CD4-positive, alpha-beta T cell (primary cell): ENCODE results near the gene ARMH4. TPM values are rescaled to one million over a fixed set of nuclear protein-coding genes. Genes with fewer than 3 reads are reported as not detected.

Source experiments
- ATAC-seq: fragments of 200-7000 bp; cut with Tn5 transposase; one replicate; pipeline ENCODE4 v1.10.0; 2022; ENCODE audit warnings: mild to moderate bottlenecking; ENCODE audit not compliant: poor library complexity
- CTCF ChIA-PET: fragments of 350-600 bp; sonication (Branson Sonifier 250); formaldehyde crosslinking; loops from one replicate; lab custom pipeline; 2021; ENCODE audit warnings: antibody characterized with exemption, inconsistent platforms; lab: Charles Lee
- POLR2A ChIA-PET: fragments of 350-600 bp; sonication (Branson Sonifier 250); formaldehyde crosslinking; loops from one replicate; lab custom pipeline; 2021; ENCODE audit warnings: antibody characterized with exemption, inconsistent platforms; lab: Charles Lee
- DNase-seq, 14 experiments: peaks; one replicate each; pipeline ENCODE4 v3.0.0-alpha.2; 2013 to 2020; ENCODE audit warnings: mixed read lengths in 2 of 14
- H3K27ac ChIP-seq, 2 donors: one replicate each; pipeline versions ENCODE4 v1.5.1 to v1.7.0; 2013; ENCODE audit warnings: low read length in 2 of 2, low read depth in 1 of 2, mild to moderate bottlenecking in 1 of 2
- H3K27me3 ChIP-seq, 2 experiments: 1 replicate in 1 of 2; 2 replicates in 1 of 2; pipeline versions ENCODE4 v1.6.1 to v1.7.0; 2013; ENCODE audit warnings: low read length in 2 of 2, control low read depth in 1 of 2, mild to moderate bottlenecking in 1 of 2, moderate library complexity in 1 of 2; ENCODE audit not compliant: insufficient read depth in 2 of 2, control insufficient read depth in 1 of 2
- H3K36me3 ChIP-seq: one replicate; pipeline ENCODE4 v1.6.1; 2013; ENCODE audit warnings: low read length, control low read depth; ENCODE audit not compliant: insufficient read depth
- H3K4me1 ChIP-seq: one replicate; pipeline ENCODE4 v1.6.1; 2013; ENCODE audit warnings: low read length, control low read depth; ENCODE audit not compliant: insufficient read depth
- H3K4me3 ChIP-seq: one replicate; pipeline ENCODE4 v1.5.1; 2013; ENCODE audit warnings: mild to moderate bottlenecking, low read length, moderate library complexity
- H3K9me3 ChIP-seq, 2 experiments: 1 replicate in 1 of 2; 2 replicates in 1 of 2; pipeline versions ENCODE4 v1.6.1 to v1.7.0; 2013; ENCODE audit warnings: low read length in 2 of 2, mild to moderate bottlenecking in 2 of 2, control low read depth in 1 of 2, moderate library complexity in 1 of 2; ENCODE audit not compliant: control insufficient read depth in 1 of 2, insufficient read depth in 1 of 2
- H3K27ac Mint-ChIP-seq: one replicate; pipeline ENCODE4 v1.8.0; 2020; ENCODE audit warnings: mixed read lengths
- H3K27me3 Mint-ChIP-seq: one replicate; pipeline ENCODE4 v1.8.0; 2021; ENCODE audit warnings: mixed read lengths
- H3K36me3 Mint-ChIP-seq: one replicate; pipeline ENCODE4 v1.8.0; 2021; ENCODE audit warnings: low read depth, mixed read lengths
- H3K4me1 Mint-ChIP-seq: one replicate; pipeline ENCODE4 v1.8.0; 2021; ENCODE audit warnings: low read depth, mixed read lengths
- H3K4me3 Mint-ChIP-seq: one replicate; pipeline ENCODE4 v1.8.0; 2020; ENCODE audit warnings: mild to moderate bottlenecking, mixed read lengths
- H3K9me3 Mint-ChIP-seq: one replicate; pipeline ENCODE4 v1.8.0; 2020; ENCODE audit warnings: mixed read lengths
- CTCF ChIP-seq: fragments of 200-600 bp; IDR thresholded peaks from one replicate; pipeline ENCODE4 v1.8.0; 2022; ENCODE audit warnings: antibody characterized with exemption, mild to moderate bottlenecking
- intact Hi-C, 2 experiments: fragments of 100-400 bp; cut with DNase I in 1 of 2; cut with micrococcal nuclease in 1 of 2; formaldehyde crosslinking; loops; one replicate each; pipeline versions ENCODE4 v1.15.1 to v1.9.0; 2023 to 2025; cut with DNase I, micrococcal nuclease
- total RNA-seq, 174 experiments: library from RNA in 2 of 174; stranded (reverse) in 2 of 174; gene quantifications; one replicate each; pipeline ENCODE4 v1.2.3 and lab custom pipeline; 2021 to 2026

The ARMH4 gene
- total RNA-seq, 2 experiments from 2014 or later: not detected

- CTCF ChIA-PET: no interaction called here
- Mint-ChIP-seq H3K27me3 (peaks cover under 1% of the 10 kb centered on the region), H3K36me3 (no peaks in the 10 kb centered on the region), H3K9me3 (peaks cover 3% of the 10 kb centered on the region), H3K27ac (no peak overlapping the region), H3K4me3 (no peak overlapping the region), H3K4me1 (no peaks in the 10 kb centered on the region)
- POLR2A ChIA-PET: no interaction called here
- H3K27me3 ChIP-seq: no peaks in the 10 kb centered on the region
- ATAC-seq: no peak
- no peak overlapping the region for H3K4me3 ChIP-seq
- peaks cover 0 to 3% of the 10 kb centered on the region in 2 experiments for H3K9me3 ChIP-seq
- TF ChIP-seq CTCF: no peak
- no peaks in the 10 kb centered on the region for H3K36me3 ChIP-seq
- H3K4me1 ChIP-seq: no peaks in the 10 kb centered on the region
- intact Hi-C loops: no loop called here
- no peak for DNase-seq
- H3K27ac ChIP-seq: no peak overlapping the region
Observed at GRCh38 chr14:58014778-58015177, 137.2 kb downstream of the ARMH4 start.

GRCh38 chr14:58002618-58003017 lies 149.4 kb downstream of the ARMH4 start:
- no peaks in the 10 kb centered on the region for H3K36me3 Mint-ChIP-seq
- no peaks in the 10 kb centered on the region for H3K9me3 Mint-ChIP-seq
- ChIA-PET POLR2A (no interaction called here), CTCF (no interaction called here)
- H3K9me3 ChIP-seq: no peaks in the 10 kb centered on the region
- no peak overlapping the region for H3K27ac ChIP-seq
- no peak for TF ChIP-seq CTCF
- DNase-seq (no peak), ATAC-seq (no peak)
- no peaks in the 10 kb centered on the region for H3K36me3 ChIP-seq
- H3K27ac Mint-ChIP-seq: no peak overlapping the region
- H3K4me1 Mint-ChIP-seq: no peaks in the 10 kb centered on the region
- H3K27me3 Mint-ChIP-seq: peaks cover 23% of the 10 kb centered on the region
- H3K27me3 ChIP-seq: peaks cover 0 to 8% of the 10 kb centered on the region in 2 experiments
- H3K4me3 ChIP-seq: no peak overlapping the region
- no peaks in the 10 kb centered on the region for H3K4me1 ChIP-seq
- intact Hi-C loops: no loop called here
- H3K4me3 Mint-ChIP-seq: no peak overlapping the region

- ATAC-seq (no peak), DNase-seq (no peak)
- H3K9me3 ChIP-seq: no peaks in the 10 kb centered on the region
- intact Hi-C loops: no loop called here
- POLR2A ChIA-PET: no interaction called here
- peaks cover 0 to 8% of the 10 kb centered on the region in 2 experiments for H3K27me3 ChIP-seq
- no peak overlapping the region for H3K27ac Mint-ChIP-seq
- peaks cover 17% of the 10 kb centered on the region for H3K27me3 Mint-ChIP-seq
- no peaks in the 10 kb centered on the region for H3K36me3 Mint-ChIP-seq
- H3K4me1 Mint-ChIP-seq: no peaks in the 10 kb centered on the region
- no peaks in the 10 kb centered on the region for H3K9me3 Mint-ChIP-seq
- no peaks in the 10 kb centered on the region for H3K36me3 ChIP-seq
- H3K4me3 Mint-ChIP-seq: no peak overlapping the region
- no peak for TF ChIP-seq CTCF
- H3K27ac ChIP-seq: no peak overlapping the region
- no peaks in the 10 kb centered on the region for H3K4me1 ChIP-seq
- CTCF ChIA-PET: no interaction called here
- no peak overlapping the region for H3K4me3 ChIP-seq
Observed at GRCh38 chr14:57999979-58000378, 152.0 kb downstream of the ARMH4 start.
